Glomerular endothelial cell (primary cell): ENCODE measurements around the gene AGRP. TPM values are rescaled to one million over a fixed set of nuclear protein-coding genes. Genes with fewer than 3 reads are reported as not detected.
A peak's percentile ranks its signal among the peaks of the same experiment; 100 is the strongest.
"Not testable (repeated sequence)": the region's sequence is repeated elsewhere in the genome, so short reads cannot be mapped to it uniquely, and the experiment has no call there.

Source experiments
- DNase-seq: peaks from one replicate; pipeline ENCODE4 v3.0.0-alpha.2; 2011; ENCODE audit warnings: low read depth, low spot score; ENCODE audit errors: extremely low read depth
- total RNA-seq: library from RNA; depleted of rRNA; stranded (reverse); fragments of >200 nt; gene quantifications from 2 replicates; pipeline ENCODE4 v1.2.3, GENCODE V29; 2015

AGRP gene
- total RNA-seq, 1 donor from 2014 or later = not detected

GRCh38 chr16:67504031-67505021 is 21.0 kb upstream of the AGRP start:
- DNase-seq = no peak

- DNase-seq = no peak
Measured at GRCh38 chr16:67499106-67499505, 15.8 kb upstream of the AGRP start.

- no peak for DNase-seq
Measured at GRCh38 chr16:67490335-67491096, 7.2 kb upstream of the AGRP start.

GRCh38 chr16:67489401-67490083 is 6.2 kb upstream of the AGRP start:
- DNase-seq = no peak

- not testable (repeated sequence) for DNase-seq
Measured at GRCh38 chr16:67487561-67487960, 4.2 kb upstream of the AGRP start.

GRCh38 chr16:67486805-67487204 is 3.5 kb upstream of the AGRP start:
- DNase-seq = no peak

GRCh38 chr16:67483731-67484525 is 581 bp upstream of the AGRP start:
- no peak for DNase-seq

- no peak for DNase-seq
Measured at GRCh38 chr16:67482233-67482924, 968 bp downstream of the AGRP start.

GRCh38 chr16:67481561-67482232 is 1.6 kb downstream of the AGRP start:
- no peak for DNase-seq

- peak; percentile 76 for DNase-seq
Measured at GRCh38 chr16:67480833-67481560, 2.4 kb downstream of the AGRP start, which contains the start of gene ATP6V0D1. Gene ATP6V0D1 (minus strand): TSS chr16:67481157. CDS start chr16:67481086, 71 bp downstream.

- DNase-seq = no peak
Measured at GRCh38 chr16:67477960-67478554, 5.3 kb downstream of the AGRP start.

- DNase-seq = no peak
Measured at GRCh38 chr16:67474551-67475455, 8.5 kb downstream of the AGRP start.

- DNase-seq = no peak
Measured at GRCh38 chr16:67471758-67472384, 11.5 kb downstream of the AGRP start.

GRCh38 chr16:67470359-67470758 is 13.0 kb downstream of the AGRP start:
- DNase-seq = no peak

- no peak for DNase-seq
Measured at GRCh38 chr16:67468731-67469130, 14.6 kb downstream of the AGRP start.

- DNase-seq = no peak
Measured at GRCh38 chr16:67466581-67466980, 16.8 kb downstream of the AGRP start.
